Lower leg skin (tissue), 3 donors: Measurements from ENCODE around the gene SLC37A2.

ENCODE experiments used
- POLR2A ChIP-seq, 2 donors: fragments of 450-650 bp; IDR thresholded peaks; one replicate each; pipeline ENCODE4 v1.6.1; 2016 to 2017; ENCODE audit warnings: antibody characterized with exemption in 2 of 2, mild to moderate bottlenecking in 1 of 2, moderate library complexity in 1 of 2
- TF ChIP-seq, protein P1 (sequence below), 3 donors: fragments of 450-650 bp; IDR thresholded peaks; one replicate each; pipeline ENCODE4 v1.5.1; 2016; ENCODE audit warnings: antibody characterized with exemption in 3 of 3, mild to moderate bottlenecking in 3 of 3, moderate library complexity in 2 of 3

DNA sequence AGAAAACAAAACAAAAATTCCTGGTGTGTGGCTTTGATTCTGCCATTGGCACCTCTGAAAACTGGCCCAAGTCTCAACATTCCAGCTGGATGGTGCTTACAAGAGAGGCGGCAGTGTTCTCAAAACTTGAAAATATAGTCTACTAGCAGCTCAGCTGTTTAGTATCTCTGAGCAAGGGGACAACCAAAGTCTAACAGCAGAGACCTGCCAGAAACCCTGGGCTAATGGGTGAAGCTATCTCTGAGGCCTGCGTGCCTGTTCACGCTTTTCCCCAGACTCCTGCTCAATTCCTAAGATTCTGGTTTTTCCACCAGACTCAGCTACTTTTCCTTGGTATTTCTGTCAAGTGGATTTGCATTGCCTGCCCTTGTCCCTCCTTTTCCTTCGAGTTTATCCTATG is 30.4 kb downstream of the SLC37A2 start:
- no peak for TF ChIP-seq POLR2A (IDR thresholded peaks at IDR 0.05)
- TF ChIP-seq, protein P1, sequence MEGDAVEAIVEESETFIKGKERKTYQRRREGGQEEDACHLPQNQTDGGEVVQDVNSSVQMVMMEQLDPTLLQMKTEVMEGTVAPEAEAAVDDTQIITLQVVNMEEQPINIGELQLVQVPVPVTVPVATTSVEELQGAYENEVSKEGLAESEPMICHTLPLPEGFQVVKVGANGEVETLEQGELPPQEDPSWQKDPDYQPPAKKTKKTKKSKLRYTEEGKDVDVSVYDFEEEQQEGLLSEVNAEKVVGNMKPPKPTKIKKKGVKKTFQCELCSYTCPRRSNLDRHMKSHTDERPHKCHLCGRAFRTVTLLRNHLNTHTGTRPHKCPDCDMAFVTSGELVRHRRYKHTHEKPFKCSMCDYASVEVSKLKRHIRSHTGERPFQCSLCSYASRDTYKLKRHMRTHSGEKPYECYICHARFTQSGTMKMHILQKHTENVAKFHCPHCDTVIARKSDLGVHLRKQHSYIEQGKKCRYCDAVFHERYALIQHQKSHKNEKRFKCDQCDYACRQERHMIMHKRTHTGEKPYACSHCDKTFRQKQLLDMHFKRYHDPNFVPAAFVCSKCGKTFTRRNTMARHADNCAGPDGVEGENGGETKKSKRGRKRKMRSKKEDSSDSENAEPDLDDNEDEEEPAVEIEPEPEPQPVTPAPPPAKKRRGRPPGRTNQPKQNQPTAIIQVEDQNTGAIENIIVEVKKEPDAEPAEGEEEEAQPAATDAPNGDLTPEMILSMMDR (IDR thresholded peaks at IDR 0.05) = no peak
